OCI-LY1 (cell line): ENCODE data around the gene MXRA7.
"Not testable (repeated sequence)": the region's sequence is repeated elsewhere in the genome, so short reads cannot be mapped to it uniquely, and the experiment has no call there.

ENCODE experiments used
- H2AFZ ChIP-seq: fragments of 200-600 bp; sonication (generic), shearing (Covaris generic); 2 replicates; pipeline ENCODE4 v1.6.0; 2014; ENCODE audit warnings: antibody characterized with exemption, mild to moderate bottlenecking, low read length
- H3F3A ChIP-seq: fragments of 200-600 bp; sonication (generic), shearing (Covaris generic); 2 replicates; pipeline ENCODE4 v1.6.0; 2014; ENCODE audit warnings: mild to moderate bottlenecking, antibody characterized with exemption, low read length, moderate library complexity; ENCODE audit not compliant: insufficient read depth
- H3K27ac ChIP-seq: fragments of 200-600 bp; sonication (generic); 2 replicates; pipeline ENCODE4 v1.5.1; 2014; ENCODE audit warnings: low read length, mixed run types, mild to moderate bottlenecking, low read depth; ENCODE audit not compliant: poor library complexity, severe bottlenecking
- H3K27me3 ChIP-seq: fragments of 200-600 bp; sonication (generic); 2 replicates; pipeline ENCODE4 v1.6.0; 2014; ENCODE audit warnings: antibody characterized with exemption, mild to moderate bottlenecking, low read length, moderate library complexity; ENCODE audit not compliant: insufficient read depth
- H3K36me3 ChIP-seq: fragments of 200-600 bp; sonication (generic); 2 replicates; pipeline ENCODE4 v1.6.1; 2014; ENCODE audit warnings: mild to moderate bottlenecking, antibody characterized with exemption, low read length, moderate library complexity, mixed read lengths; ENCODE audit not compliant: insufficient read depth
- H3K4me1 ChIP-seq: fragments of 200-600 bp; sonication (generic); 2 replicates; pipeline ENCODE4 v1.5.1; 2014; ENCODE audit warnings: mild to moderate bottlenecking, low read length, moderate library complexity; ENCODE audit not compliant: insufficient read depth, severe bottlenecking
- H3K4me2 ChIP-seq: fragments of 200-600 bp; sonication (generic), shearing (Covaris generic); 2 replicates; pipeline ENCODE4 v1.6.1; 2014; ENCODE audit warnings: low read length
- H3K4me3 ChIP-seq: fragments of 200-600 bp; sonication (generic); 2 replicates; pipeline ENCODE4 v1.5.1; 2014; ENCODE audit warnings: low read length, low read depth, mild to moderate bottlenecking, mixed read lengths; ENCODE audit not compliant: poor library complexity, severe bottlenecking
- H3K79me2 ChIP-seq: fragments of 200-600 bp; shearing (Covaris generic); 2 replicates; pipeline ENCODE4 v1.6.1; 2016; ENCODE audit warnings: mixed run types, low read length, mixed read lengths; ENCODE audit not compliant: insufficient read depth
- H3K9ac ChIP-seq: fragments of 200-600 bp; sonication (generic), shearing (Covaris generic); 2 replicates; pipeline ENCODE4 v1.6.1; 2014; ENCODE audit warnings: mild to moderate bottlenecking, low read length, mixed read lengths
- H3K9me2 ChIP-seq: fragments of 200-600 bp; sonication (generic), shearing (Covaris generic); 2 replicates; pipeline ENCODE4 v1.6.1; 2014; ENCODE audit warnings: low read depth, mild to moderate bottlenecking, low read length, mixed read lengths
- H3K9me3 ChIP-seq: fragments of 200-600 bp; shearing (Covaris generic); 2 replicates; pipeline ENCODE4 v1.6.1; 2014; ENCODE audit warnings: low read length, mixed read lengths
- H4K20me1 ChIP-seq: fragments of 200-600 bp; sonication (generic), shearing (Covaris generic); 2 replicates; pipeline ENCODE4 v1.6.0; 2016; ENCODE audit warnings: mild to moderate bottlenecking, low read length; ENCODE audit not compliant: insufficient read depth
- EZH2 ChIP-seq: fragments of 200-600 bp; sonication (generic), shearing (Covaris generic); IDR thresholded peaks from 2 replicates; pipeline ENCODE4 v1.8.0; 2017; ENCODE audit warnings: borderline replicate concordance, mixed run types, mild to moderate bottlenecking, antibody characterized with exemption, low read length, moderate library complexity, mixed read lengths
- TF ChIP-seq, protein P1 (sequence below): fragments of 200-600 bp; sonication (generic), shearing (Covaris generic); IDR thresholded peaks from 2 replicates; pipeline ENCODE4 v1.5.1; 2017; ENCODE audit warnings: mild to moderate bottlenecking, antibody characterized with exemption, low read length, moderate library complexity, mixed read lengths

The MXRA7 gene

DNA sequence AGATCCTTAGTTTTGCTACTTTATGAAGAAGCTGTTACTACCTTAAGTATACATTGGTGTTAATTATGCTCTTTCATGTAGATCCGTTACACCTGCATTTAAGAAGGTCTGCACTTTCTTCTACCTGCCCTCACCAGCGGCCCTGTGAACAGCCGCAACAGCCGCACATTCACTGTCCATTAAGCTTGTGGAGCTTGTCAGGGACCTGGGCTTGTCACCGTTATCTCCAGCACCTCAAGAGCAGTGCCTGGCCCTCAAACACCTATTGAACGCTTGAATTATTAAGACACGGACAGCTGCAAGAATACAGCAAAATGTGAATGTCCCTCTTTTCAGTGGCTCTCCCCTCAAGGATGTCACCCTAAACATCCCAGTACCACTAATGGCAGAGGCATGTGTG, 3.0 kb upstream of the MXRA7 start:
- Histone ChIP-seq H3K4me3 (no peak overlapping the region), H3K9me2 (no peaks in the 10 kb centered on the region), H3K4me2 (no peak overlapping the region), H3K36me3 (peaks cover 53% of the 10 kb centered on the region), H3K27ac (no peak overlapping the region), H3K9ac (no peak overlapping the region), H3K4me1 (peaks cover 11% of the 10 kb centered on the region), H3K79me2 (no peaks in the 10 kb centered on the region), H3F3A (no peaks in the 10 kb centered on the region; the same call in 1 of the 2 replicates), H4K20me1 (no peaks in the 10 kb centered on the region), H2AFZ (no peak overlapping the region), H3K27me3 (no peaks in the 10 kb centered on the region), H3K9me3 (no peaks in the 10 kb centered on the region)
- no peak for TF ChIP-seq EZH2
- TF ChIP-seq, protein P1, sequence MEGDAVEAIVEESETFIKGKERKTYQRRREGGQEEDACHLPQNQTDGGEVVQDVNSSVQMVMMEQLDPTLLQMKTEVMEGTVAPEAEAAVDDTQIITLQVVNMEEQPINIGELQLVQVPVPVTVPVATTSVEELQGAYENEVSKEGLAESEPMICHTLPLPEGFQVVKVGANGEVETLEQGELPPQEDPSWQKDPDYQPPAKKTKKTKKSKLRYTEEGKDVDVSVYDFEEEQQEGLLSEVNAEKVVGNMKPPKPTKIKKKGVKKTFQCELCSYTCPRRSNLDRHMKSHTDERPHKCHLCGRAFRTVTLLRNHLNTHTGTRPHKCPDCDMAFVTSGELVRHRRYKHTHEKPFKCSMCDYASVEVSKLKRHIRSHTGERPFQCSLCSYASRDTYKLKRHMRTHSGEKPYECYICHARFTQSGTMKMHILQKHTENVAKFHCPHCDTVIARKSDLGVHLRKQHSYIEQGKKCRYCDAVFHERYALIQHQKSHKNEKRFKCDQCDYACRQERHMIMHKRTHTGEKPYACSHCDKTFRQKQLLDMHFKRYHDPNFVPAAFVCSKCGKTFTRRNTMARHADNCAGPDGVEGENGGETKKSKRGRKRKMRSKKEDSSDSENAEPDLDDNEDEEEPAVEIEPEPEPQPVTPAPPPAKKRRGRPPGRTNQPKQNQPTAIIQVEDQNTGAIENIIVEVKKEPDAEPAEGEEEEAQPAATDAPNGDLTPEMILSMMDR, result no peak

DNA sequence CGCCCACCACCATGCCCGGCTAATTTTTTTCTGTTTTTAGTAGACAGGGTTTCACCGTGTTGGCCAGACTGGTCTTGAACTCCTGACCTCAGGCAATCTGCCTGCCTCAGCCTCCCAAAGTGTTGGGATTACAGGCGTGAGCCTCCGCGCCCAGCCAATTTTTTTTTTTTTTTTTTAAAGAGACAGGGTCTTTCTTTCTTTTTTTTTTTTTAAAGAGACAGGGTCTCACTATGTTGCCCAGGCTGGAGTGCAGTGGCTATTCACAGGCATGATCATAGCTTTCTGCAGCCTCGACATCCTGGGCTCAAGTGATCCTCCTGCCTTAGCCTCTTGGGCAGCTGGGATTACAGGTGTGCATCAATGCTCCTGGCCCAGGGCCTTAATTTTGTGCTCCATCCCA, 1.6 kb upstream of the MXRA7 start:
- H3K9me2 ChIP-seq, H3K4me3 ChIP-seq, H3K79me2 ChIP-seq, H3K9me3 ChIP-seq, H2AFZ ChIP-seq, H3F3A ChIP-seq, H4K20me1 ChIP-seq, H3K4me2 ChIP-seq, H3K27ac ChIP-seq, H3K9ac ChIP-seq, H3K27me3 ChIP-seq: not testable (repeated sequence)
- H3K36me3 ChIP-seq, result peaks cover 40% of the 10 kb centered on the region
- peaks cover 11% of the 10 kb centered on the region for H3K4me1 ChIP-seq

DNA sequence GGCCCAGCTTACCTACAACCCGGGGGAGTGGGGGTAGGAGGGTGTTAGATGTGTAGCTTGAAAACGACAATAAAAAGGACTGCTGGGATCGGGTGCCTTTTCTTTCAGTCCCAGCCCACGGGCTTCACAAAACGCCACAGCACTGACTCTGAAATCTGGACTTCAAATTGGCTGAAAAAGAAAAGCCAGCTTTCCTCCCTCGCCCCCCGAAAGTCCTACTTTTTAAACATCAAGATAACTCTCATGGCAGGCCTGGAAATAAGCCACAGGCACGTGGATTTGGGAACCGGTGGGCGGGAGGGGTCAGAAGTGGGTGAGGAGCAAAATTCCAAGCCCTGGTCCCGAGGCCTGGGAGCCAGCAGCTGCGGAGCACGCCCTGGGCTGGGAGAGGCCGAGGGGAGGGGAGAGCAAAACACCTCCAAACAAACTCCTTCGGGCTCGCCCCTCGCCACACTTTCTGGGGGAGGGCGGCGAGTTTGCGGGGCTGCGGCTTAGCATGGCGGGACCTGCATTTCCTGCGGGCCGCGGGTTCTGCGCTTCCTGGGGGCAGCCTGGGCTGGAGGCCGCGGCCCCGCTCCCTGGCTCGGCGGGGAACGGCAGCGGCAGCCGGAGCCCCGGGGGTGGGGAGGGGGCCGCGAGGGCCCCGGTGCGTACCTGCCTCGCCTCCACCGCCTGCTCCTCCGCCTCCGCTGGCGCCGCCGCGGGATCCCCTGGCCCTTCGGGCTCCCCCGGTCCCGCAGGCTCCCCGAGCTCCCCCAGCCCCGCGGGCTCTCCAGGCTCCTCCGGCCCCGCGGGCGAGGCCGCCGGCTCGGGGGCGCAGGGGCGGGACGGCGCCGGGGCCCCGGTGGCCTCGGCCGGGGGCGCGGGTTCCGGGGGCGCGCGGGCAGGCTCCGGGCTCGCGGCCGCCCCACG, 558 bp downstream of the MXRA7 start:
- H3F3A ChIP-seq, H3K27me3 ChIP-seq, H2AFZ ChIP-seq, H3K9ac ChIP-seq, H4K20me1 ChIP-seq, H3K4me1 ChIP-seq, H3K79me2 ChIP-seq, H3K27ac ChIP-seq, H3K9me2 ChIP-seq, H3K9me3 ChIP-seq: not testable (repeated sequence)
- peaks cover 20% of the 10 kb centered on the region for H3K36me3 ChIP-seq
- peak overlapping the region; percentile 16 for H3K4me3 ChIP-seq
- H3K4me2 ChIP-seq, result peak overlapping the region; percentile 39

DNA sequence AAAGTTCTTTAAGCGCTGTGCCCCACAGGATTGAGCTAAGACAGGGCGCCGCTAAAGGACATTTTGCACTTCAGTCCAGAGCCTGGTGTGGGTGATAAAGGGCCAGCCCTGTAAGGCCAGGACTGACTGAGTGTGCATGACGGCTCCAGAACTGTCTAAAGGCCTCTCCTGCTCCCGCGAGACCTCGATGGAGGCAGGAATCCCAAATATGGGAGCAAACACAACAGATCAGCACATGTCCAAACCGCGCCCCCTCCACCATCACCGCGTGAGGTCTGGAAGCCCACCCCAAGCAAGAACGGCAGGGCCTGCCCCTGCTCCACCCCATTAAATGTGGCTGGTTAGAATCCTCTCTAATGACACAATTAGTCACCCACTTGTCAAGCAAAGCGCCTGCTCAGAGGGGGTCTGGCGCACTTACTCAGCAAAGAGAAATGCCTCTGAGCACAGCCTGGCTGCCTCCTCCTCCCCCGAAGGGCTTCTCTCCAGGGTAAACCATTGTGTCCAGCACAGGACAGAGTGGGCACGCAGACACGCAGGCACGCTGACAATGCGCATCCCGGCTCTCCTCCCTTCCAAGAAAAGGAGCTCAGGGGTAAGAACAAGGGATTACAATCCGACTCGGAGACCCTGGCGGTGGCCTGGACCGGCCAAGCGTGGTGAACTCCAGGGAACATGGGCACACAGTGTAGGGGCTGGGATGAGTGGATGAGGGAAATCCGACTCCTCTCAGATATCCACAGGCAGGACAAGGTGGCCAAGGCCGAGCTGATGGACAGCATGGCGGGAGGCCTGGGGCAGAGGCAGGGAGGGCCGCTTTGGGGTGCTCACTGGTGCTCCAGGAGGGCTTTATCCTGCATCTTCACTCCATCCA, 1.5 kb downstream of the MXRA7 start:
- TF ChIP-seq, protein P1, result no peak
- no peak for TF ChIP-seq EZH2
- Histone ChIP-seq H3K9me2 (no peaks in the 10 kb centered on the region), H4K20me1 (no peaks in the 10 kb centered on the region), H3K27ac (no peak overlapping the region), H3K27me3 (no peaks in the 10 kb centered on the region), H3K36me3 (peaks cover 16% of the 10 kb centered on the region), H3K4me3 (no peak overlapping the region), H3K4me1 (peaks cover 4% of the 10 kb centered on the region), H3K79me2 (no peaks in the 10 kb centered on the region), H2AFZ (no peak overlapping the region), H3K9ac (no peak overlapping the region), H3K4me2 (no peak overlapping the region), H3F3A (no peaks in the 10 kb centered on the region), H3K9me3 (no peaks in the 10 kb centered on the region)
